ENCODE measurements around the gene ZCCHC2. TPM values are rescaled to one million over a fixed set of nuclear protein-coding genes. Genes with fewer than 3 reads are reported as not detected.

Gene ZCCHC2
- total RNA-seq, 1 donor from 2014 or later = 21.0 TPM

GRCh38 chr18:62509779-62510178, 13.0 kb upstream of the ZCCHC2 start:
- no peaks in the 10 kb centered on the region for H3K27me3 Mint-ChIP-seq (ENCODE audit: unreplicated experiment)
- H3K4me3 Mint-ChIP-seq (ENCODE audit: unreplicated experiment) = no peak overlapping the region
- no peaks in the 10 kb centered on the region for H3K36me3 Mint-ChIP-seq (ENCODE audit: low read depth, unreplicated experiment)
- H3K9me3 Mint-ChIP-seq (ENCODE audit: unreplicated experiment) = no peaks in the 10 kb centered on the region
- peaks cover 6% of the 10 kb centered on the region for H3K4me1 Mint-ChIP-seq (ENCODE audit: unreplicated experiment)
- TF ChIP-seq, protein P1, sequence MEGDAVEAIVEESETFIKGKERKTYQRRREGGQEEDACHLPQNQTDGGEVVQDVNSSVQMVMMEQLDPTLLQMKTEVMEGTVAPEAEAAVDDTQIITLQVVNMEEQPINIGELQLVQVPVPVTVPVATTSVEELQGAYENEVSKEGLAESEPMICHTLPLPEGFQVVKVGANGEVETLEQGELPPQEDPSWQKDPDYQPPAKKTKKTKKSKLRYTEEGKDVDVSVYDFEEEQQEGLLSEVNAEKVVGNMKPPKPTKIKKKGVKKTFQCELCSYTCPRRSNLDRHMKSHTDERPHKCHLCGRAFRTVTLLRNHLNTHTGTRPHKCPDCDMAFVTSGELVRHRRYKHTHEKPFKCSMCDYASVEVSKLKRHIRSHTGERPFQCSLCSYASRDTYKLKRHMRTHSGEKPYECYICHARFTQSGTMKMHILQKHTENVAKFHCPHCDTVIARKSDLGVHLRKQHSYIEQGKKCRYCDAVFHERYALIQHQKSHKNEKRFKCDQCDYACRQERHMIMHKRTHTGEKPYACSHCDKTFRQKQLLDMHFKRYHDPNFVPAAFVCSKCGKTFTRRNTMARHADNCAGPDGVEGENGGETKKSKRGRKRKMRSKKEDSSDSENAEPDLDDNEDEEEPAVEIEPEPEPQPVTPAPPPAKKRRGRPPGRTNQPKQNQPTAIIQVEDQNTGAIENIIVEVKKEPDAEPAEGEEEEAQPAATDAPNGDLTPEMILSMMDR (IDR thresholded peaks at IDR 0.05; ENCODE audit: unreplicated experiment) = no peak
- DNase-seq (ENCODE audit: low spot score) = no peak
- H3K27ac Mint-ChIP-seq (ENCODE audit: unreplicated experiment) = no peak overlapping the region

DNA sequence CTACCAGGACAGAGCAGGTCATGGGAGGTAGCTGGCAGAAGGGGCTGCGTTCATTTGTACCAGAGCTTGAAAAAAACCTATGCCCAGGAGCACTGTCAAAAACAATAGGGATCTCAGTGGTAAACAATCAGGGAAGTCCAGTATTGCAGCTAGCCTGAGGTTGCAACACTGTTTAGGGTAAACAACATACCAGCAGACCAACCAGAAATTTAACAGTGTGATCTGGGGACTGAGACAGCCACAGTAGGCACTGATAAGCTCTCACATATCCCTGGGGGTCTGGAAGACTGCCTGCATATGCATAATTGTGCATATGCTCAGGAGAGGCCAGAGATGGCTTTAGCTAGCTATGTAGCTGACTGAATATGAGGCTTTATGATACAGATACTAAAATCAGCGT, 12.0 kb upstream of the ZCCHC2 start:
- H3K27ac Mint-ChIP-seq (ENCODE audit: unreplicated experiment) = no peak overlapping the region
- H3K36me3 Mint-ChIP-seq (ENCODE audit: low read depth, unreplicated experiment) = no peaks in the 10 kb centered on the region
- H3K4me1 Mint-ChIP-seq (ENCODE audit: unreplicated experiment) = peaks cover 6% of the 10 kb centered on the region
- no peaks in the 10 kb centered on the region for H3K27me3 Mint-ChIP-seq (ENCODE audit: unreplicated experiment)
- DNase-seq (ENCODE audit: low spot score) = no peak
- TF ChIP-seq, protein P1 (IDR thresholded peaks at IDR 0.05; ENCODE audit: unreplicated experiment) = no peak
- no peaks in the 10 kb centered on the region for H3K9me3 Mint-ChIP-seq (ENCODE audit: unreplicated experiment)
- no peak overlapping the region for H3K4me3 Mint-ChIP-seq (ENCODE audit: unreplicated experiment)

DNA sequence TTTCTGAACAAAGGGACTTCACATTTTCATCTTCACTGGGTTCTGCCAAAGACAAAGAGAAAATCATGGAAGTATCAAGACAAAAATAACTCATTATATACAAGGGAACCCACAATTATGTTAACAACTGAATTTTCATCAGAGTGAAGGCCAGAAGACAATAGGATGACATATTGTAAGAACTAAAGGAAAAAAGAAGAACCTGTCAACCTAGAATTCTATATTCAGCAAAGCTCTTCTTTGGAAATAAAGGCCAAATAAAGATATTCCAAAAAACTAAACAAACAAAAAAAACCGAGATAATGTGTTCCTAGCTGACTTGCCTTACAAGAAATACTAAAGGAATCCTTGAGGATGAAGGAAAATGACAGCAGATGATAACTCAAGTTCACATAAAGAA, 10.3 kb upstream of the ZCCHC2 start:
- no peak overlapping the region for H3K27ac Mint-ChIP-seq (ENCODE audit: unreplicated experiment)
- no peak for DNase-seq (ENCODE audit: low spot score)
- H3K4me1 Mint-ChIP-seq (ENCODE audit: unreplicated experiment) = peaks cover 6% of the 10 kb centered on the region
- no peaks in the 10 kb centered on the region for H3K27me3 Mint-ChIP-seq (ENCODE audit: unreplicated experiment)
- TF ChIP-seq, protein P1 (IDR thresholded peaks at IDR 0.05; ENCODE audit: unreplicated experiment) = no peak
- H3K9me3 Mint-ChIP-seq (ENCODE audit: unreplicated experiment) = no peaks in the 10 kb centered on the region
- no peak overlapping the region for H3K4me3 Mint-ChIP-seq (ENCODE audit: unreplicated experiment)
- H3K36me3 Mint-ChIP-seq (ENCODE audit: low read depth, unreplicated experiment) = no peaks in the 10 kb centered on the region

DNA sequence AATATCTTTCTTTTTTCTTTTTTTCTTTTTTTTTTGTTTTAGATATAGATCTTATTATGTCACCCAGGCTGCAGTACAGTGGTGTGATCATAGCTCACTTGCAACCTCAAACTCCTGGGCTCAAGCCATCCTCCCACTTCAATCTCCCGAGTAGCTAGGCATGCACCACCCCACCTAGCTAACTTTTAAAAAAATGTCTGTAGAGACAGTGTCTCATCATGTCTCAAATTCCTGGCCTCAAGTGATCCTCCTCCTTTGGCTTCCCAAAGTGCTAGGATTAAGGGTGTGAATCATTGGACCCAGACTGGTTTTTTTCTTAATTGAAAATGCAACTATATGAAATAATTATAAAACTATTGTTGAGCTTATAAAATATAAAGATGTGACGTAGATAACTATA, 9.8 kb upstream of the ZCCHC2 start:
- TF ChIP-seq, protein P1 (IDR thresholded peaks at IDR 0.05; ENCODE audit: unreplicated experiment) = no peak
- no peaks in the 10 kb centered on the region for H3K36me3 Mint-ChIP-seq (ENCODE audit: low read depth, unreplicated experiment)
- no peak for DNase-seq (ENCODE audit: low spot score)
- no peaks in the 10 kb centered on the region for H3K9me3 Mint-ChIP-seq (ENCODE audit: unreplicated experiment)
- H3K27me3 Mint-ChIP-seq (ENCODE audit: unreplicated experiment) = no peaks in the 10 kb centered on the region
- no peak overlapping the region for H3K4me3 Mint-ChIP-seq (ENCODE audit: unreplicated experiment)
- no peak overlapping the region for H3K27ac Mint-ChIP-seq (ENCODE audit: unreplicated experiment)
- H3K4me1 Mint-ChIP-seq (ENCODE audit: unreplicated experiment) = peaks cover 6% of the 10 kb centered on the region

DNA sequence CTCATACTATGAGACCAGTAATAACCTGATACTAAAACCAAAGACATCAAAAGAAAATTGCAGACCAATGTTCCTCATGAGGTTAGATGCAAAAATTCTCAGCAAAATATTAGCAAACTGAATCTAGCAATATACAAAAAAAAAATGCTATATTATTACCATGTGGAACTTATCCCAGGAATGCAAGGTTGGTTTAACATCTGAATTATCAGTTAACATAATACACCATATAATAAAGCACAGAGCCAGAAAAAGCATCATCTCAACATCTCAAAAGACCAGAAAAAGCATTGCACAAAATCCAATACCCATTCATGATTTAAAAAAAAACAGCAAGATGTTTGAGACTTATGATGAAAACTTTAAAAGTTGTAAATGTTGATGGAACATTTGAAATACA, 8.3 kb upstream of the ZCCHC2 start:
- Mint-ChIP-seq H3K27ac (ENCODE audit: unreplicated experiment) (no peak overlapping the region), H3K27me3 (ENCODE audit: unreplicated experiment) (no peaks in the 10 kb centered on the region), H3K36me3 (ENCODE audit: low read depth, unreplicated experiment) (no peaks in the 10 kb centered on the region), H3K9me3 (ENCODE audit: unreplicated experiment) (no peaks in the 10 kb centered on the region), H3K4me1 (ENCODE audit: unreplicated experiment) (peaks cover 3% of the 10 kb centered on the region), H3K4me3 (ENCODE audit: unreplicated experiment) (no peak overlapping the region)
- DNase-seq (ENCODE audit: low spot score) = no peak
- TF ChIP-seq, protein P1 (IDR thresholded peaks at IDR 0.05; ENCODE audit: unreplicated experiment) = no peak

All from endothelial cell (in vitro differentiated cells).